Measurements from ENCODE around the gene STIM1. TPM values are rescaled to one million over a fixed set of nuclear protein-coding genes. Genes with fewer than 3 reads are reported as not detected.

Gene STIM1
- total RNA-seq, 1 experiment from 2014 or later = 18.0 TPM

GRCh38 chr11:3927129-3927796 lies 71.8 kb downstream of the STIM1 start:
- H3K27me3 Mint-ChIP-seq (ENCODE audit: low read depth) = peaks cover 2% of the 10 kb centered on the region; the same call in 1 of the 2 replicates
- H3K4me1 Mint-ChIP-seq = no peaks in the 10 kb centered on the region; the same call in 1 of the 2 replicates
- H3K4me3 Mint-ChIP-seq = no peak overlapping the region
- DNase-seq (ENCODE audit: low spot score) (no peak), ATAC-seq (no peak)
- POLR2A ChIA-PET = no interaction called here
- peaks cover 3% of the 10 kb centered on the region; the same call in 1 of the 2 replicates for H3K9me3 Mint-ChIP-seq
- H3K27ac Mint-ChIP-seq = no peak overlapping the region
- TF ChIP-seq HMGXB4 (CRISPR knock-in tag; IDR thresholded peaks at IDR 0.05) = no peak
- TF ChIP-seq SOX15 (CRISPR knock-in tag; IDR thresholded peaks at IDR 0.05) = no peak
- TF ChIP-seq GABPB1 (CRISPR knock-in tag; IDR thresholded peaks at IDR 0.05) = no peak
- no peak for TF ChIP-seq ZBTB43 (CRISPR knock-in tag; IDR thresholded peaks at IDR 0.05)
- no peak for TF ChIP-seq ARID4B (CRISPR knock-in tag; IDR thresholded peaks at IDR 0.05; ENCODE audit: borderline replicate concordance)
- CTCF ChIA-PET = interaction anchor here (0.8 to 2.9 kb wide), 3 partner anchors 72 to 145 kb away, joined by 3 to 12 read pairs (median 5); partner anchors contain the start of gene STIM1
- H3K36me3 Mint-ChIP-seq = no peaks in the 10 kb centered on the region

- ATAC-seq = no peak
- ChIA-PET POLR2A (no interaction called here), CTCF (interaction anchor here (1.6 kb wide), 1 partner anchor 75 kb away, joined by 7 read pairs; the partner anchor contains the start of gene STIM1)
- Mint-ChIP-seq H3K27ac (no peak overlapping the region), H3K4me3 (no peak overlapping the region), H3K9me3 (no peaks in the 10 kb centered on the region), H3K36me3 (no peaks in the 10 kb centered on the region), H3K27me3 (ENCODE audit: low read depth) (no peaks in the 10 kb centered on the region), H3K4me1 (peaks cover 6% of the 10 kb centered on the region)
- DNase-seq (ENCODE audit: low spot score) = no peak
- TF ChIP-seq AFF4 (CRISPR knock-in tag; IDR thresholded peaks at IDR 0.05; ENCODE audit: borderline replicate concordance) (no peak), SMAD3 (CRISPR knock-in tag; IDR thresholded peaks at IDR 0.05; ENCODE audit: borderline replicate concordance) (no peak), ZNF232 (CRISPR knock-in tag; IDR thresholded peaks at IDR 0.05) (no peak), PRRX2 (CRISPR knock-in tag; IDR thresholded peaks at IDR 0.05) (no peak), SMAD4 (CRISPR knock-in tag; IDR thresholded peaks at IDR 0.05) (no peak), MAX (CRISPR knock-in tag; IDR thresholded peaks at IDR 0.05) (no peak), ARID4B (CRISPR knock-in tag; IDR thresholded peaks at IDR 0.05; ENCODE audit: borderline replicate concordance) (no peak), FOXP1 (CRISPR knock-in tag; IDR thresholded peaks at IDR 0.05; ENCODE audit: borderline replicate concordance) (no peak), ZNF263 (CRISPR knock-in tag; IDR thresholded peaks at IDR 0.05; ENCODE audit: low read depth) (no peak), GABPB1 (CRISPR knock-in tag; IDR thresholded peaks at IDR 0.05) (no peak), TEAD4 (CRISPR knock-in tag; IDR thresholded peaks at IDR 0.05) (no peak), EMX1 (CRISPR knock-in tag; IDR thresholded peaks at IDR 0.05) (no peak), OVOL2 (CRISPR knock-in tag; IDR thresholded peaks at IDR 0.05; ENCODE audit: borderline replicate concordance) (no peak)
Measured at GRCh38 chr11:3929232-3929631, 73.8 kb downstream of the STIM1 start.

All from WTC11 (cell line).